ENCODE measurements around the gene GYS1. TPM values are rescaled to one million over a fixed set of nuclear protein-coding genes. Genes with fewer than 3 reads are reported as not detected.

GYS1 gene
- total RNA-seq, 4 donors from 2014 or later: 28.8 to 42.0 (median 31.0) TPM

GRCh38 chr19:49004964-49005614 is 12.0 kb upstream of the GYS1 start:
- TF ChIP-seq CTCF (IDR thresholded peaks at IDR 0.05): no peak
- no peak overlapping the region for H3K27ac ChIP-seq
- H3K4me3 ChIP-seq: no peak overlapping the region
- H3K9me3 ChIP-seq: no peaks in the 10 kb centered on the region
- 92 to 94% methylated on average over 7 of the region's 7 CpGs for WGBS, 2 donors
- H3K4me1 ChIP-seq: no peaks in the 10 kb centered on the region
- H3K36me3 ChIP-seq: peaks cover 0 to 95% (median 8%) of the 10 kb centered on the region in 3 donors
- DNase-seq (ENCODE audit: low spot score in 2 of 2): no peak
- no peaks in the 10 kb centered on the region for H3K27me3 ChIP-seq

- H3K4me3 ChIP-seq: no peak overlapping the region
- 97 to 98% methylated on average over 15 of the region's 15 CpGs for WGBS, 2 donors
- TF ChIP-seq EP300 (IDR thresholded peaks at IDR 0.05) (no peak), CTCF (IDR thresholded peaks at IDR 0.05) (no peak), POLR2A (IDR thresholded peaks at IDR 0.05) (no peak)
- H3K27me3 ChIP-seq: no peaks in the 10 kb centered on the region
- no peaks in the 10 kb centered on the region for H3K4me1 ChIP-seq
- H3K27ac ChIP-seq: no peak overlapping the region
- DNase-seq (ENCODE audit: low spot score in 2 of 2): no peak
- no peaks in the 10 kb centered on the region for H3K9me3 ChIP-seq
- H3K36me3 ChIP-seq: peaks cover 0 to 93% (median 5%) of the 10 kb centered on the region in 3 donors
Observed at GRCh38 chr19:49004133-49004532, 11.0 kb upstream of the GYS1 start.

GRCh38 chr19:48999481-49000325 is 6.6 kb upstream of the GYS1 start:
- no peak overlapping the region for H3K27ac ChIP-seq
- 48 to 62% methylated on average over 15 to 16 of the region's 16 CpGs for WGBS, 2 donors
- H3K4me3 ChIP-seq: no peak overlapping the region
- H3K27me3 ChIP-seq: no peaks in the 10 kb centered on the region
- H3K4me1 ChIP-seq: peaks cover 0 to 9% (median 3%) of the 10 kb centered on the region in 4 donors
- TF ChIP-seq EP300 (IDR thresholded peaks at IDR 0.05) (no peak), CTCF (IDR thresholded peaks at IDR 0.05) (peak; percentile 24 to 57 (median 39)), POLR2A (IDR thresholded peaks at IDR 0.05) (no peak)
- H3K36me3 ChIP-seq: peaks cover 0 to 52% (median 5%) of the 10 kb centered on the region in 3 donors
- no peaks in the 10 kb centered on the region for H3K9me3 ChIP-seq
- no peak for DNase-seq (ENCODE audit: low spot score in 2 of 2)

GRCh38 chr19:48997972-48998371 is 4.9 kb upstream of the GYS1 start:
- no peak overlapping the region for H3K27ac ChIP-seq
- 71 to 86% methylated on average over 5 of the region's 5 CpGs for WGBS, 2 donors
- DNase-seq (ENCODE audit: low spot score in 2 of 2): no peak
- no peaks in the 10 kb centered on the region for H3K27me3 ChIP-seq
- peaks cover 0 to 17% (median 11%) of the 10 kb centered on the region in 4 donors for H3K4me1 ChIP-seq
- H3K4me3 ChIP-seq: no peak overlapping the region
- peaks cover 0 to 35% (median 0%) of the 10 kb centered on the region in 3 donors for H3K36me3 ChIP-seq
- no peaks in the 10 kb centered on the region for H3K9me3 ChIP-seq
- TF ChIP-seq EP300 (IDR thresholded peaks at IDR 0.05) (no peak), POLR2A (IDR thresholded peaks at IDR 0.05) (no peak), CTCF (IDR thresholded peaks at IDR 0.05) (no peak)

GRCh38 chr19:48994035-48994386 is 902 bp upstream of the GYS1 start:
- H3K27ac ChIP-seq: peak overlapping the region; percentile 73 to 99 (median 88)
- 2% methylated on average over 13 of the region's 13 CpGs for WGBS, 2 donors
- no peaks in the 10 kb centered on the region for H3K27me3 ChIP-seq
- peak overlapping the region; percentile 55 to 74 (median 68) for H3K4me3 ChIP-seq
- H3K36me3 ChIP-seq: peaks cover 0 to 15% (median 0%) of the 10 kb centered on the region in 3 donors
- DNase-seq (ENCODE audit: low spot score in 2 of 2): no peak
- H3K9me3 ChIP-seq: no peaks in the 10 kb centered on the region
- no peak for TF ChIP-seq POLR2A (IDR thresholded peaks at IDR 0.05)
- TF ChIP-seq EP300 (IDR thresholded peaks at IDR 0.05): no peak
- TF ChIP-seq CTCF (IDR thresholded peaks at IDR 0.05): no peak
- peaks cover 0 to 46% (median 25%) of the 10 kb centered on the region in 4 donors for H3K4me1 ChIP-seq

Data from tibial nerve (tissue), 4 donors.